NCI-H1694 (cell line): ENCODE data around the gene DDX11.
A peak's percentile ranks its signal among the peaks of the same experiment; 100 is the strongest.
"Not testable (repeated sequence)": the region's sequence is repeated elsewhere in the genome, so short reads cannot be mapped to it uniquely, and the experiment has no call there.

Source experiments
- DNase-seq: peaks from one replicate; lab custom pipeline; 2025; lab: John Stamatoyannopoulos, UW

DDX11 gene

GRCh38 chr12:31099434-31099833 lies 25.8 kb downstream of the DDX11 start:
- not testable (repeated sequence) for DNase-seq

DNA sequence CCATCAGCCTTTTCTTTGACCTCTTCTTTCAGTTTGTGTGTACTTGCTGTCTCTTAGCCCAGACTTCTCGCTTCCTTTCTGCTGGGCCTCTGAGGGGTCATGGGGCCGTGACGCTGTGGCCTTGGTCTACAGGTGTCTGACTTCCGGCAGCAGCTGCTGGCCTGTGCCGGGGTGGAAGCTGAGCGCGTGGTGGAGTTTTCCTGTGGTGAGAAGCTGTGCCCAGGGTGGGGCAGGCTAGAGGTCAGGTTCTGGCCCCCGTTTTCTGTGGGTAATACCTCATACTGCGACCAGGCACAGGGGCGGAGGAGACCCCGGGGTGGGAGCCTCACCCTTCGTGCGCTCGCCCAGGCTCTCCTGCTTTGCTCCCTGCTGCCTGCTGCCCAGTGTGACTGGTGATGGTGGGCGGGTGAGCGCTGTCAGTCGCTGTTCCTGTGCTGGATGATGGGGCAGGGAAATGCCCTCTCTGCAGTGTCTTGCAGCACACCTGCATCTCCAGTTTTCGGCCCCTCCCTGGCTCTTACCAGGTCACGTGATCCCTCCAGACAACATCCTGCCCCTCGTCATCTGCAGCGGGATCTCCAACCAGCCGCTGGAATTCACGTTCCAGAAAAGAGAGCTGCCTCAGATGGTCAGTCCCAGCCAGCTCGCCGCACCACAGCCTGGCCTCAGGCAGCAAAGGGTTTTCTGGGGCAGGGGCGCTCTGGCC lies 27.0 kb downstream of the DDX11 start:
- DNase-seq: not testable (repeated sequence)

DNA sequence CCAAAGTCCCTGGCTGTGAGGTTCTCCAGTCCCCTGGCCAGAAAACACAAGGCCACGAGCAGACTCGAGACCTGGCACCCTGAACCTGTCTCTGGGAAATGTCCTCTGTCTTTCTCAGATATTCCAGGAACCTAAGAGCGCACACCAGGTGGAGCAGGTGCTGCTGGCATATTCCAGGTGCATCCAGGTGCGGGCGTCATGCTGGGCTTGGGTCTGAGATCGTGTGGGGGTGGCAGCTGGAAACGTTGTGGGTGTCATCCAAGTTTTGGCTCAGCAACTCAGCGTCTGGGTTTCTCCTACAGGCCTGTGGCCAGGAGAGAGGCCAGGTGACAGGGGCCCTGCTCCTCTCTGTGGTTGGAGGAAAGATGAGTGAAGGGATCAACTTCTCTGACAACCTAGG lies 28.5 kb downstream of the DDX11 start:
- DNase-seq: not testable (repeated sequence)

- not testable (repeated sequence) for DNase-seq
These were observed 28.9 kb downstream of the DDX11 start for GRCh38 chr12:31102596-31102995.

DNA sequence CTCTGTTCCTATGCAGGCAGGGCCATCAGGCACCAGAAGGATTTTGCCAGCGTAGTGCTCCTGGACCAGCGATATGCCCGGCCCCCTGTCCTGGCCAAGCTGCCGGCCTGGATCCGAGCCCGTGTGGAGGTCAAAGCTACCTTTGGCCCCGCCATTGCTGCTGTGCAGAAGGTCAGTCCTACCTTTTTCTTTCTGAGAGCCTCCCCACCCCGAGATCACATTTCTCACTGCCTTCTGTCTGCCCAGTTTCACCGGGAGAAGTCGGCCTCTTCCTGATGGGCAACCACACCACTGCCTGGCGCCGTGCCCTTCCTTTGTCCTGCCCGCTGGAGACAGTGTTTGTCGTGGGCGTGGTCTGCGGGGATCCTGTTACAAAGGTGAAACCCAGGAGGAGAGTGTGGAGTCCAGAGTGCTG lies 29.9 kb downstream of the DDX11 start:
- not testable (repeated sequence) for DNase-seq

DNA sequence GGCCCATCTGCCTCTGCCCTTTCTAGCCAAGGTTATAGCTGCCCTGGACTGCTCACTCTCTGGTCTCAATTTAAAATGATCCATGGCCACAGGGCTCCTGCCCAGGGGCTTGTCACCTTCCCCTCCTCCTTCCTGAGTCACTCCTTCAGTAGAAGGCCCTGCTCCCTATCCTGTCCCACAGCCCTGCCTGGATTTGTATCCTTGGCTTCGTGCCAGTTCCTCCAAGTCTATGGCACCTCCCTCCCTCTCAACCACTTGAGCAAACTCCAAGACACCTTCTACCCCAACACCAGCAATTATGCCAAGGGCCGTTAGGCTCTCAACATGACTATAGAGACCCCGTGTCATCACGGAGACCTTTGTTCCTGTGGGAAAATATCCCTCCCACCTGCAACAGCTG lies 30.6 kb downstream of the DDX11 start:
- DNase-seq: not testable (repeated sequence)

- DNase-seq: not testable (repeated sequence)
These were observed 31.1 kb downstream of the DDX11 start for GRCh38 chr12:31104773-31105172.

DNA sequence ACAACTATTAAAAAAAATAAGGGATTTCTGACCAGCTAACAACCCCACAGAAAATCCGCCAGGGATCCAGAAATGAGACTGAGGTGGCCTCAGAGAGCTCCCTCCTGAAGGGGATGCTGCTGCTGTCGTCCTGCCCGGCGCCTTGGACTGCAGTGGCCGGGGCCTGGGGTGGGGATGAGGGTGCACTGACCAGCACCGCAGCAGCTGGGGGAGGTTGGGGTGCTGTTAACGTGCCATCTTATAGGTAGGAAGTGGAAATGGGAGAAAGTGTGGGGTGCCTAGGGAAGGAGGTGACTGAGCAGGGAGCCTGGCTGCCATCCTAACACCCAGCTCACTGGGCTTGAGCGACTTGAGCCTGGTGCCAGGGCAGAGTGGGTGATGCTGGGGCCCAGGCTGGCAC lies 32.0 kb downstream of the DDX11 start:
- no peak for DNase-seq

GRCh38 chr12:31106101-31106803 lies 32.6 kb downstream of the DDX11 start:
- peak; percentile 94 for DNase-seq

GRCh38 chr12:31109773-31110172 lies 36.1 kb downstream of the DDX11 start:
- not testable (repeated sequence) for DNase-seq

- not testable (repeated sequence) for DNase-seq
These were observed 36.6 kb downstream of the DDX11 start for GRCh38 chr12:31110263-31110662.

GRCh38 chr12:31115092-31115601 lies 41.5 kb downstream of the DDX11 start:
- DNase-seq: not testable (repeated sequence)

- not testable (repeated sequence) for DNase-seq
These were observed 43.2 kb downstream of the DDX11 start for GRCh38 chr12:31116846-31117202.

GRCh38 chr12:31117203-31118011 lies 43.7 kb downstream of the DDX11 start:
- DNase-seq: peak; percentile 85

DNA sequence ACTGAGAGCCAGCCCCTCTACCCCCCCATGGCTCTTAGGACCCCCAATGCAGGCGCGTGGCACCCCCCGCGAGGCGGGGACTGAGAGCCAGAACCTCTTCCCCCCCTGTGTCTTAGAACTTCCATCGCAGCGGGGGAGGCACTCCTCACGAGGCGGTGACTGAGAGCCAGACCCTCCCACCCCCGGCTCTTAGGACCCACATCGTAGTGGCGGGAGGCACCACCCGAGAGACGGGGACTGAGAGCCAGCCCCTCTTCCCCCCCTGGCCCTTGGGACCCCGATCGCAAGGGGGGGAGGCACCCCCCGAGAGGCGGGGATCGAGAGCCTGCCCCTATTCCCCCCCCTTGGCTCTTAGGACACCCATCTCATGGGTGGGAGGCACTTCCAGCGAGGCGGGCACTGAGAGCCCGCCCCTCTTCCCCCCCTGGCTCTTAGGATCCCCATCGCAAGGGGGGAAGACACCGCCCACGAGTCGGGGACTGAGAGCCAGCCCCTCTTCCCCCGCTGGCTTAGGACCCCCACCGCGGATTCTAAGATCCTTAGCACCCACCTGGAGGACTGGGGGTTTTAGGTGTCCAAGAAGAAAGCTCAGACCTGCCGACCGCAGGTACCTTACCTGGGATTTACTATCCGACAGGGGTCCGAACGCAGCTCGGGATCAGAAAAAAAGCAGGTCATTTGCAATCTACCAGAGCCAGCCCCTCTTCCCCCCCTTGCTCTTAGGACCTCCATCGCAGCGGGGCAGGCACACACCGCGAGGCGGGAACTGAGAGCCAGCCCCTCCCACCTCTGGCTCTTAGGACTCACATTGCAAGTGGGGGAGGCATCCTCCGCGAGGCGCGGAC lies 44.9 kb downstream of the DDX11 start:
- peak; percentile 85 for DNase-seq

- no peak for DNase-seq
These were observed 45.6 kb downstream of the DDX11 start for GRCh38 chr12:31119192-31119802.

- DNase-seq: no peak
These were observed 46.1 kb downstream of the DDX11 start for GRCh38 chr12:31119803-31120211.

DNA sequence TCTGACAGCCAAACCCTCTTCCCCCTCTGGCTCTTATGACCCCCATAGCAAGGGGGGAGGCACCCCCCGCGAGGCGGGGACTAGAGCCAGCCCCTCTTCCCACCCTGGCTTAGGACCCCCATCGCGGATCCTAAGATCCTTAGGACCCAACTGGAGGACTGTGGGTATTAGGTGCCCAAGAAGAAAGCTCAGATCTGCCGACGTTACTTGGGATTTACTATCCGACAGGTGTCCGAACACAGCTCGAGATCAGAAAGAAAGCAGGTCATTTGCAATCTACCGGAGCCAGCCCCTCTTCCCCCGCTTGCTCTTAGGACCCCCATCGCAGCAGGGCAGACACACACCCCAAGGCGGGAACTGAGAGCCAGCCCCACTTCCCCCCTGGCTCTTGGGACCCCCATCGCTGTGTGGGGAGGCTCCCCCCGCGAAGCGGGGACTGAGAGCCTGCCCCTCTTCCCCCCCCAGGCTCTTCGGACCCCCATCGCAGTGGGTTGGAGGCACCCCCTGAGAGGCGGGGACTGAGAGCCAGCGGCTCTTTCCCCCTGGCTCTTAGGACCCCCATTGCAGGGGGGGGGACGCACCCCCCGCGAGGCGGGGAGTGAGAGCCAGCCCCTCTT lies 46.8 kb downstream of the DDX11 start:
- no peak for DNase-seq

DNA sequence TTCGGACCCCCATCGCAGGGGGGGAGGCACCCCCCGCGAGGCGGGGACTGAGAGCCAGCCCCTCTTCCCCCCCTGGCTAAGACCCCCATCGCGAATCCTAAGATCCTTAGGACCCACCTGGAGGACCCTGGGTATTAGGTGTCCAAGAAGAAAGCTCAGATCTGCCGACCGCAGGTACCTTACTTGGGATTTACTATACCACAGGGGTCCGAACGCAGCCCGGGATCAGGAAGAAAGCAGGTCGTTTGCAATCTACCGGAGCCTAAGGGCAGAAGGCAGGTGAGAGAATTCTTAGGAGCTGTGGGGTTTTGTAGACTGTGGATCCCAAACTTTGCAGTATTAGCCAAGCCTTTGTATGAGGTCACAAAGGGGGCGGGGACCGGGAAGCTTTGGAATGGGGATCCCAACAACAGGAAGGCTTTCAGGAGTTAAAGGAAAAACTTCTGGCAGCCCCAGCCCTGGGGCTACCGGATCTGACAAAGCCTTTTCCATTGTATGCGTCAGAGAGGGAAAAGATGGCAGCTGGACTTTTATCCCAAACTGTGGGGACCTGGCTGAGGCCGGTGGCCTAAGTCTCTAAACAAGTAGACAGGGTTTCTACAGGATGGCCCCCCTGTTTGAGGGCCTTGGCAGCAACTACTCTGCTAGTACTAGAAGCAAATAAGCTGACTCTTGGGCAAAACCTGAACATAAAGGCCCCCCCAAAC lies 47.5 kb downstream of the DDX11 start:
- DNase-seq: not testable (repeated sequence)

- no peak for DNase-seq
These were observed 48.8 kb downstream of the DDX11 start for GRCh38 chr12:31122481-31122880.
